Activated CD8-positive, alpha-beta memory T cell treated with anti-CD3 and anti-CD28 coated beads, Interleukin-2, amount 10 ng/mL, durations not matched to agents 7 days and 5 days (primary cell): ENCODE measurements around the gene SLC35F1. TPM values are rescaled to one million over a fixed set of nuclear protein-coding genes. Genes with fewer than 3 reads are reported as not detected.

Source experiments
- ATAC-seq: fragments of 150-1000 bp; cut with Tn5 transposase; one replicate; pipeline ENCODE4 v1.10.0; 2021; ENCODE audit warnings: moderate library complexity
- CTCF ChIA-PET: fragments of 350-600 bp; sonication (Branson Sonifier 250); formaldehyde crosslinking; loops from one replicate; lab custom pipeline; 2021; ENCODE audit warnings: antibody characterized with exemption; lab: Charles Lee
- DNase-seq: peaks from one replicate; pipeline ENCODE4 v3.0.0-alpha.2; 2020
- H3K27ac Mint-ChIP-seq: one replicate; pipeline ENCODE4 v1.8.0; 2021; ENCODE audit warnings: mild to moderate bottlenecking, mixed read lengths
- H3K27me3 Mint-ChIP-seq: one replicate; pipeline ENCODE4 v1.8.0; 2021; ENCODE audit warnings: mixed read lengths
- H3K36me3 Mint-ChIP-seq: one replicate; pipeline ENCODE4 v1.8.0; 2021; ENCODE audit warnings: mild to moderate bottlenecking, mixed read lengths
- H3K4me1 Mint-ChIP-seq: one replicate; pipeline ENCODE4 v1.8.0; 2021; ENCODE audit warnings: mixed read lengths
- H3K4me3 Mint-ChIP-seq: one replicate; pipeline ENCODE4 v1.8.0; 2021; ENCODE audit warnings: mild to moderate bottlenecking, moderate library complexity, mixed read lengths
- H3K9me3 Mint-ChIP-seq: one replicate; pipeline ENCODE4 v1.8.0; 2022; ENCODE audit warnings: low read depth, mixed read lengths
- total RNA-seq, 2 experiments: library from RNA; stranded (reverse); gene quantifications; one replicate each; pipeline ENCODE4 v1.2.3, GENCODE V29; 2021

The SLC35F1 gene
- total RNA-seq, 2 experiments from 2014 or later: not detected

DNA sequence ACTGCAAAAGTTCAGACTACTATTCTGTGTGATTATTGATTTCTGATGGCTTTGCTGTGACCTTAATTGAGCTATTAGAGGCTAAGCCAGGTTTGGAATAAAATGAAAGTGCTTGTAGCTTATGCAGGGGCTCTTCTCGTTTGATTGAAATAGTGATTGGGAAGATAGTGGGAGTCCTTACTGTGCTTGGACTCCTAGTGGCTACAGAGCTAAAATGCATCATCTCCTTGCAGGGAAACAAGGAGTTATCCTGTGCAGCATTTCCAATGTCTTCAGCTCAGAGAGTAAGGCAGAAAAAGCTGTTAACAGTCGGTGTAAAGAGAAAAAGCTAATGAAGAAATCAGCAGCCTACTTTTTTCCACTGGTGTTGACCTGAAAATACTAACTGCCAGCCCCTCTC, 173.5 kb downstream of the SLC35F1 start:
- H3K4me3 Mint-ChIP-seq: no peak overlapping the region
- ATAC-seq (no peak), DNase-seq (no peak)
- no peaks in the 10 kb centered on the region for H3K9me3 Mint-ChIP-seq
- CTCF ChIA-PET: no interaction called here
- no peaks in the 10 kb centered on the region for H3K36me3 Mint-ChIP-seq
- H3K27ac Mint-ChIP-seq: no peak overlapping the region
- no peaks in the 10 kb centered on the region for H3K4me1 Mint-ChIP-seq
- peaks cover 9% of the 10 kb centered on the region for H3K27me3 Mint-ChIP-seq

DNA sequence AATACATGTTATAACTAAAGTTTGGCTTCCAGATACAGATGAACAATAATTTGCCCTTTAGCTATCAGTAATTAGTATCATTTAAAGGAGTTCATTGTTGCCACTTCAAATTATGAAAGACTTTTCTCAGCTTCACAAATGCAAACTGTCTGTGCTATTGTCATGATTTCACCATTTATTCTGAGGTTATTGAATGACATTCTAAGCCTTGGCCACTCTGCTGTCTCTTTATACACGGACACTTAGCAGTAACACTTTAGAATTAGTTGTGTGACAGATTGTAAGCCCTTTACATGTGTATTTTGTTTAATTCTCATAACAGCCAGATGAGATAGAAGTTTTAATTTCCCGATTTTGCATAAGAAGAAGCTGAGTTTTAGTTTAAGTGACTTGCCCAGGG, 176.6 kb downstream of the SLC35F1 start:
- Mint-ChIP-seq H3K4me3 (no peak overlapping the region), H3K27ac (no peak overlapping the region), H3K36me3 (no peaks in the 10 kb centered on the region), H3K27me3 (peaks cover 9% of the 10 kb centered on the region), H3K9me3 (no peaks in the 10 kb centered on the region), H3K4me1 (no peaks in the 10 kb centered on the region)
- no peak for DNase-seq
- CTCF ChIA-PET: no interaction called here
- no peak for ATAC-seq

- CTCF ChIA-PET: no interaction called here
- H3K9me3 Mint-ChIP-seq: peaks cover under 1% of the 10 kb centered on the region
- DNase-seq (no peak), ATAC-seq (no peak)
- no peaks in the 10 kb centered on the region for H3K36me3 Mint-ChIP-seq
- H3K27ac Mint-ChIP-seq: no peak overlapping the region
- H3K4me3 Mint-ChIP-seq: no peak overlapping the region
- H3K4me1 Mint-ChIP-seq: no peaks in the 10 kb centered on the region
- peaks cover 4% of the 10 kb centered on the region for H3K27me3 Mint-ChIP-seq
Observed at GRCh38 chr6:118085665-118086064, 178.6 kb downstream of the SLC35F1 start.

GRCh38 chr6:118086159-118086558, 179.1 kb downstream of the SLC35F1 start:
- DNase-seq: no peak
- Mint-ChIP-seq H3K36me3 (no peaks in the 10 kb centered on the region), H3K9me3 (peaks cover 2% of the 10 kb centered on the region), H3K4me3 (no peak overlapping the region), H3K27me3 (peaks cover under 1% of the 10 kb centered on the region), H3K27ac (no peak overlapping the region), H3K4me1 (no peaks in the 10 kb centered on the region)
- no peak for ATAC-seq
- CTCF ChIA-PET: no interaction called here

DNA sequence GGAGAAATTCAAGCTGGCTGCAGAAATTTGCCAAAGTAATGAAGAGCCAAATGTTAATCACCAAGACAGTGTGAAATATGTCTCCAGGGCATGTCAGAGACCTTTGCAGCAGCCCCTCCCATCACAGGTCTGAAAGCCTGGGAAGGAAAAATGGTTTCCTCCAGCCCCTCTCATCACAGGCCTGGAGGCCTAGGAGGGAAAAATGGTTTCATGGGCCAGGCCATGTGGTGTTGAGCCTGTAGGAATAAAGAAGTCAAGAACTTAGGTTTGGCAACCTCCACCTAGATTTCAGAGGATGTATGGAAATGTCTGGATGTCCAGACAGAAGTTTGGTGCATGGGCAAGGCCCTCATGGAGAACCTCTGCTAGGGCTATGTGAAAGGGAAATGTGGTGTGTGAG, 185.0 kb downstream of the SLC35F1 start:
- no peak for ATAC-seq
- no peak overlapping the region for H3K27ac Mint-ChIP-seq
- H3K9me3 Mint-ChIP-seq: peaks cover 14% of the 10 kb centered on the region
- H3K36me3 Mint-ChIP-seq: no peaks in the 10 kb centered on the region
- H3K4me1 Mint-ChIP-seq: no peaks in the 10 kb centered on the region
- DNase-seq: no peak
- H3K27me3 Mint-ChIP-seq: no peaks in the 10 kb centered on the region
- H3K4me3 Mint-ChIP-seq: no peak overlapping the region
- CTCF ChIA-PET: no interaction called here

DNA sequence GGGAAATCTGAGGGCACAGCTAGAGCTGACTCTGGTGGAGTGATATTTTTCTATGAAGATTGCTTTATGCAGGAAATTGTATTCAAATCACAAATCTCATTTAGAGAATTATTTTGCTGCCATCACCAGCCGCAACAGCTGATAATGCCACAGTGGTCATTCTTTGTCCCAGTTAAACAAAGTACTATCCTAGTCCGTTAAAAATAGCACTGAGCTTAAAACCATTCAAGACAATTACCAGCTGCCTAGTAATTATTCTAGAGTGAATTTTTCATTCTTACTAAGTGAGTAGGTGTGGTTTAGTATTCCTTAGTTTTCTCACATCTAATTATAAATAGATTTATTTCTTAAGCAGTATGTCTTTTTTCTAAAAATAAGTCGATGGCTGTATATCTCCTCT, 190.5 kb downstream of the SLC35F1 start:
- H3K36me3 Mint-ChIP-seq: no peaks in the 10 kb centered on the region
- no peak for ATAC-seq
- H3K27ac Mint-ChIP-seq: no peak overlapping the region
- no peak overlapping the region for H3K4me3 Mint-ChIP-seq
- no peaks in the 10 kb centered on the region for H3K4me1 Mint-ChIP-seq
- CTCF ChIA-PET: no interaction called here
- peaks cover 6% of the 10 kb centered on the region for H3K9me3 Mint-ChIP-seq
- no peak for DNase-seq
- H3K27me3 Mint-ChIP-seq: no peaks in the 10 kb centered on the region

- H3K27me3 Mint-ChIP-seq: no peaks in the 10 kb centered on the region
- H3K4me3 Mint-ChIP-seq: no peak overlapping the region
- DNase-seq (no peak), ATAC-seq (no peak)
- H3K4me1 Mint-ChIP-seq: no peaks in the 10 kb centered on the region
- H3K36me3 Mint-ChIP-seq: no peaks in the 10 kb centered on the region
- H3K27ac Mint-ChIP-seq: no peak overlapping the region
- H3K9me3 Mint-ChIP-seq: no peaks in the 10 kb centered on the region
- CTCF ChIA-PET: no interaction called here
Observed at GRCh38 chr6:118100717-118101116, 193.7 kb downstream of the SLC35F1 start.

DNA sequence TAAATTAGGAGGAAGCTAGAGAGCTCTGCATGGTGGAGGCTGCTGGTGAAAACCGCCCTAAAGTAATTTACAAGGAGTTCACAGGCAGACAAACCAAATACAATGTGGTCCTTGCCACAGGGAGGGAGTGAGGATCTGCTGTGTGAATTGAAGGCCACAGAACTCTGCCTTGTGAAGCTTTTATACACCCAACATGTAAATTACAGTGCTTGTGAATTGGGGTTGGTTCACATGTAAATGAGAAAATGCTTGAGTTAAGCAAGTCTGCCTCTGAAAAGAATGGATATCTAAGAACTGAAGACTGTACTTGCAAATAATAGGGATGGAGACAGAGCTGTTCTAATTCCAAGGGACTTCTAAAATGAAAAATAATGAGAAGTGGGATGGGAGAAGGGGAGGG, 194.2 kb downstream of the SLC35F1 start:
- no peaks in the 10 kb centered on the region for H3K27me3 Mint-ChIP-seq
- H3K27ac Mint-ChIP-seq: no peak overlapping the region
- H3K36me3 Mint-ChIP-seq: no peaks in the 10 kb centered on the region
- ATAC-seq (no peak), DNase-seq (no peak)
- no peaks in the 10 kb centered on the region for H3K9me3 Mint-ChIP-seq
- CTCF ChIA-PET: no interaction called here
- H3K4me3 Mint-ChIP-seq: no peak overlapping the region
- no peaks in the 10 kb centered on the region for H3K4me1 Mint-ChIP-seq

- no peak for ATAC-seq
- CTCF ChIA-PET: no interaction called here
Observed at GRCh38 chr6:118101831-118102345, 194.8 kb downstream of the SLC35F1 start.

GRCh38 chr6:118102401-118102800, 195.3 kb downstream of the SLC35F1 start:
- H3K36me3 Mint-ChIP-seq: no peaks in the 10 kb centered on the region
- CTCF ChIA-PET: no interaction called here
- H3K27ac Mint-ChIP-seq: no peak overlapping the region
- H3K4me1 Mint-ChIP-seq: no peaks in the 10 kb centered on the region
- DNase-seq: no peak
- no peaks in the 10 kb centered on the region for H3K9me3 Mint-ChIP-seq
- no peaks in the 10 kb centered on the region for H3K27me3 Mint-ChIP-seq
- no peak overlapping the region for H3K4me3 Mint-ChIP-seq
- ATAC-seq: no peak

More at GRCh38 chr6:118101831-118102345, 194.8 kb downstream of the SLC35F1 start:
- Mint-ChIP-seq H3K27me3 (no peaks in the 10 kb centered on the region), H3K36me3 (no peaks in the 10 kb centered on the region), H3K27ac (no peak overlapping the region), H3K4me3 (no peak overlapping the region), H3K4me1 (no peaks in the 10 kb centered on the region), H3K9me3 (no peaks in the 10 kb centered on the region)
- no peak for DNase-seq

DNA sequence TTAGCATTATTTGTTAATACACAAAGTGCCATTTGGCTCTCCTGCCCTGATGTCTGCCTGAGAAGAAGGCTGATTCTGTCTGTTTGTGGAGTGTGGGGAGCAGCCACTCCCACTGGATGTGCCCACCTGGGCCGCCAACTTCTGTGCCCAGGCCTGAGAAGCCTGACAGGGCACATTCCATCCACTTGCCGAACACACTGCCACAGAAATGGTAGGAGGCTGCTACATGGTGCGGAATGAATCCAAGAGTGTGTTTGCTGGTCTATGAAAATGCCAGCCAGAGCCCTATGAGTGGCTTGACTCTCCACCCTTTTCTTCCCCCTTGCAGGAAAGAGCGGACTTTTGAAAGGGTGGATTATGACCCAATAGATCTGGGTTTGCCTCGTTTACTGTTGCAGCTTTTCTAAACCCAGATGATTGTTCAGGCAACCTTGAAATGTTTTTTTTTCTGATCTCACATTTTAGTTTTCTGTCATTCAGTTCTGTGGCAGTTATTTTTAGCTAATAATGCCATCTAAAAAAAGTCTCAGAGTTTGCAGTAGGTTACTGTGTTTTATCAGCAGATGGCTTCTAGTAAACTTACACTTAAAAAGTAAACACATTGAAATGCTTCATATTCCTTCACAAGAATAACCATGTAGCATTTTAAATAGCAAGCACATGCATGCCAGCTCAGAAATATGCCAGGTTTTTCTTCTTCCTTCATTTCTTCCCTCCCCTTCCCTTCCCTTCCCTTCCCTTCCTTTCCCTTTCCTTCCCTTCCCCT, 196.5 kb downstream of the SLC35F1 start:
- no peak overlapping the region for H3K27ac Mint-ChIP-seq
- no peak for DNase-seq
- CTCF ChIA-PET: no interaction called here
- H3K27me3 Mint-ChIP-seq: no peaks in the 10 kb centered on the region
- no peak overlapping the region for H3K4me3 Mint-ChIP-seq
- no peak for ATAC-seq
- H3K4me1 Mint-ChIP-seq: no peaks in the 10 kb centered on the region
- H3K36me3 Mint-ChIP-seq: no peaks in the 10 kb centered on the region
- no peaks in the 10 kb centered on the region for H3K9me3 Mint-ChIP-seq

- no peaks in the 10 kb centered on the region for H3K9me3 Mint-ChIP-seq
- ATAC-seq: no peak
- CTCF ChIA-PET: no interaction called here
- H3K36me3 Mint-ChIP-seq: no peaks in the 10 kb centered on the region
- H3K27me3 Mint-ChIP-seq: no peaks in the 10 kb centered on the region
- peaks cover 2% of the 10 kb centered on the region for H3K4me1 Mint-ChIP-seq
- DNase-seq: no peak
- H3K4me3 Mint-ChIP-seq: no peak overlapping the region
- H3K27ac Mint-ChIP-seq: no peak overlapping the region
Observed at GRCh38 chr6:118122161-118122725, 215.2 kb downstream of the SLC35F1 start.

DNA sequence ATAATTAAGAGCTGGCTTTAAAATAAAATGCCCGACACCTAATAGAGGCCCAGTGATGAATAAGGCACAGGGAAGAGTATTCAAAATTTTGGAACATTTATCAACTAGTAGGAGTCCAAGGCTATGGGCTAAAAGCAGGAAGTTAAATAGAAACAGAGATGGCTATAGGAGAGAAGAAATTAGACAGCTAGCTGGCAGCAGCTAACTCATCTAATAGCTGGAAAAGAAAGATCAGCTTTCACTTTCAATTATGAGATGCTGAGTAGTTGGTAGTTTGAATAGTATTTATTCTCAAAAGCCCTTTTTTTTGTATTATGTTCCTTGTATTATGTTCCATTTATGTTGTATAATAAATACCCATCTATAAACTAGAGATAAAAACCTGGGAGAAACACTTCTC, 215.7 kb downstream of the SLC35F1 start:
- ATAC-seq (no peak), DNase-seq (no peak)
- Mint-ChIP-seq H3K4me3 (no peak overlapping the region), H3K27me3 (no peaks in the 10 kb centered on the region), H3K36me3 (no peaks in the 10 kb centered on the region), H3K9me3 (no peaks in the 10 kb centered on the region), H3K4me1 (peaks cover 2% of the 10 kb centered on the region), H3K27ac (no peak overlapping the region)
- CTCF ChIA-PET: no interaction called here

DNA sequence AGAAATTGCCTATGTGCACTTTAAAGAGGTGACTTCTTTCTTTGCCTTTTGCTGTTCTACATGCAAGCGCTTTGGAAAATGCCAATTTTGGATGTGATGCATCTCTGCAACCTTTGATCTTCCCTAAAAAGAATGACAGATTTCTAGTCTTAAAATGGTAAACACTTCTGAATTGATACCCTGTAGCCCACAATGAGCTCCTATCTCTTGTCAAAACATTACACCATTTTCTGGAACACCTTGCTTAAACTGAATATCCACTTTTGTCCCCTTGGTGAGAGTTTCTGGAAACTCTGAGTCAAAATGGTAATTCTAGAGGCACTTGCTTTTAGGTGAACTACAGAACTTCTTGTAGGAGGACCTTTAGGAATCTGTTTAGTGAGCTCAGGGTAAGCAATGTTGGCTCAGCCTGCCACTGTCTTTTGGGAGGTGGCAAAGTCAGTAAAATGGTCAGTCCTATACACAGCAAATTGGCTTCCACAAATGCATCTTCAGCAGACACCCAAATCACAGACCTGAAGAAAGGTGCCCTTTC, 216.5 kb downstream of the SLC35F1 start:
- Mint-ChIP-seq H3K36me3 (no peaks in the 10 kb centered on the region), H3K4me3 (no peak overlapping the region)
- ATAC-seq: no peak

More for the DNA sequence above, 216.5 kb downstream of the SLC35F1 start:
- no peaks in the 10 kb centered on the region for H3K9me3 Mint-ChIP-seq
- no peaks in the 10 kb centered on the region for H3K27me3 Mint-ChIP-seq
- CTCF ChIA-PET: no interaction called here
- no peak for DNase-seq
- peaks cover 2% of the 10 kb centered on the region for H3K4me1 Mint-ChIP-seq
- H3K27ac Mint-ChIP-seq: no peak overlapping the region
